Left colon (tissue), 2 donors: ENCODE data around the gene FGGY. TPM values are rescaled to one million over a fixed set of nuclear protein-coding genes. Genes with fewer than 3 reads are reported as not detected.
A peak's percentile ranks its signal among the peaks of the same experiment; 100 is the strongest.
"Not testable (repeated sequence)": the region's sequence is repeated elsewhere in the genome, so short reads cannot be mapped to it uniquely, and the experiment has no call there.

Experiments used
- ATAC-seq: fragments of 200-7000 bp; cut with Tn5 transposase; one replicate; pipeline ENCODE4 v1.9.1; 2020; ENCODE audit warnings: mild to moderate bottlenecking, moderate library complexity
- DNase-seq, 2 donors: peaks; one replicate each; pipeline ENCODE4 v3.0.0-alpha.2; 2020
- intact Hi-C, 2 donors: fragments of 100-400 bp; cut with DNase I in 1 of 2; cut with micrococcal nuclease in 1 of 2; formaldehyde crosslinking; loops; one replicate each; pipeline versions ENCODE4 v1.11.2 to v1.14.0; 2022; cut with DNase I, micrococcal nuclease
- total RNA-seq, 2 donors: library from RNA; stranded (reverse); fragmentation: NEBNext Ultra II Directional; extraction: Animal tissue kit (Norgen Biotek cat#: 25700); gene quantifications; one replicate each; pipeline ENCODE4 v1.2.1, GENCODE V29; 2021
- donor health status: DM: no; HTN: no; CAD: no.
- donor health status: DM: yes; HTN: yes; CAD: no.

Gene FGGY
- total RNA-seq, 2 donors from 2014 or later: 17.3 to 24.1 TPM

GRCh38 chr1:59705466-59706302 lies 408.8 kb downstream of the FGGY start:
- DNase-seq (no peak), ATAC-seq (no peak)
- intact Hi-C loops: no loop called here

DNA sequence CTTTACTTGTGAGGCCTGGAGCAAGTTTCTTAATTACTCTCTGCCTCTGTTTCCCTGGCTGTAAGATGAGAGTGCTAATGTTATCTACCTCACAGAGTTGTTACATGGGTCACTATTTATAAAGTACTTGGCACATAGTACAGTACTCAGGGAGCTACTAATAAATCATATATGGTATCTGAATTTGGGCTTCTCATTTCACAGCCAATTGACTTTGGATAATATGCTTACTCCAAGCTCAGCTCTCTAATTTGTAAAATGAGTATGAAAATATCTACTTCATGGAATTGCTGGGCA lies 409.4 kb downstream of the FGGY start:
- intact Hi-C loops: no loop called here
- DNase-seq (no peak), ATAC-seq (no peak)

GRCh38 chr1:59707178-59707791 lies 410.4 kb downstream of the FGGY start:
- ATAC-seq (no peak), DNase-seq (no peak)

GRCh38 chr1:59709333-59709732 lies 412.4 kb downstream of the FGGY start:
- DNase-seq (no peak), ATAC-seq (no peak)
- intact Hi-C loops: no loop called here

More at GRCh38 chr1:59707178-59707791, 410.4 kb downstream of the FGGY start:
- intact Hi-C loops: no loop called here

- ATAC-seq, DNase-seq, intact Hi-C loops: not testable (repeated sequence)
Observed at GRCh38 chr1:59710920-59711319, 414.0 kb downstream of the FGGY start.

DNA sequence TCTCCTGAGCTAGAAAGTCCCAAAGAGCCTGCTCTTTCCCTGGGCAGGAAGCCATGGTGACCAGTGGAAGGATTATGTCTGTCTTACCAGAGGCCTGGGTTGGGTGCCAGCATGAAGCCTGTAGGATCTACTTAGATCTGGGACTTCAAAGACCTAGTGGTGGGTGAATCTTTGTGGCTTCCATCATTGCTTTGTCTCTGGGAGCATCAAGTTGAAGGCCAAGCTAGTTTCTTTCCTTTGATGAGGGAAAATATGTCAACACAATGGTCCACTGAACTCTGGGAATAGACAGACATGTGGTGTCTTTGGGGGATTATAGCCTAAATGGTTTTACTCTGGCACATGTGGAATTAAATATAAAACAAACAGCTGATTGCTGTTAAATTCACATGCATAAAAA lies 417.3 kb downstream of the FGGY start:
- no peak for ATAC-seq
- intact Hi-C loops: no loop called here
- no peak for DNase-seq

GRCh38 chr1:59714966-59715365 lies 418.1 kb downstream of the FGGY start:
- ATAC-seq: no peak
- intact Hi-C loops: no loop called here
- no peak for DNase-seq

GRCh38 chr1:59716832-59717231 lies 419.9 kb downstream of the FGGY start:
- no peak for ATAC-seq
- intact Hi-C loops: no loop called here
- DNase-seq: no peak

DNA sequence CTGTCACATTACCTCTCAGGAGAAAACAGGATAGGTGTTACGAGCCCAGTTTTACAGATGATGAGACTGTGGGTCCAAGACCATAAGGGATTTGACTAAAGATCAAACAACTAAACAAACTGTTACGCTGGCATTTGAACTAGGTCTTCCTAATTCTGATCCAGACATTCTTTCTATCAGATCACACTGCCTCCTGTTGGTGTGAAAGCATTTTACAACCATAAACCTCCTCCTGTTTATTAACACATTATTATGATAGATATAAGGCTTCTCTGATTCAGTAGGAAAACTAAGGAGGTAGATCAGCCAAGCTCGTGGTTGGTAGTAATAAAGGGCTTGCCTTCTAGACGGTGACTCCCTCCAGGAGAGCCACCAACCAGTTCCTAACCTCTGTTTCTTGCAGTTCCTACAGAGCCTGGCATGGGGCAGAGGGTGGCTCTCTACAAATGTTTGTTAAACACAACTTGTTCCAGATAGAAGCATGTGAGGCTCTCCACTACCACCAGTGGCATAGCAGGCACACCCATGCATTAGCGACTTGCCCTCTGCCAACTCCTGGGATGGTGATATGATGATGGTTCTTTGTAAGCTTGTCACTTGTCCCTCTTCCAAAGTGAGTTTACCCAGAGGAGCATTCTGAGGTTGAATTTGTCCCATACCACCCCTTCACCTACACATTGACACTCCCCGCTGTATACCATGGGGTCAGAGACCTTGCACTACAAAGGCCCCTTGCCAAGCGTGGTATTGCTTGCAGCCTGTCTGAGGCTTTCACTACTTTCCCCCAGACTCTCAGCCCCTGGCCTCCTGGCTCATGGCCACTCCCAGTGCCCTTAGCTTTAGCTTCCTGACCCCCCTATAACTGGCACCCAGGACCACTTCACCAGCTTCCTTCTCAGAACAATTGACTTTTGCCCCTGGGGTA lies 421.4 kb downstream of the FGGY start:
- ATAC-seq: no peak
- no peak for DNase-seq
- intact Hi-C loops: no loop called here

DNA sequence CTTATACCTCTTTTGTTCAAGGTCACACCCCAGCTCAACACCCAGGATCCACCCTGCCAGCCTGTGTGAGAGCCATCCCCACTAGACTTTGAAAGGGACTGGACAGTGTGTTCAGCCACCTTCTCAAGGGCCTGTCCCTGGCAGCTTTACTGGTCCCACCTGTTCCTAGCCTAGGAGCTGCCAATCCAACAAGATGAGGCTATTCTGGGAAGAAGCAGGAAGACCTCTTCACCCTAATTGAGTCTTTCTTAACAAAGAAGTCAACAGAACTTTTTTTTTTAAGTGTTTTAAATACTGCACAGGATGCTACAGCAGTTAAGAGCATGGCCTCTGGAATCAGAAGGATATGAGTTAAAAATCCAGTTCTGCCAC lies 422.1 kb downstream of the FGGY start:
- intact Hi-C loops: no loop called here
- ATAC-seq: no peak

DNA sequence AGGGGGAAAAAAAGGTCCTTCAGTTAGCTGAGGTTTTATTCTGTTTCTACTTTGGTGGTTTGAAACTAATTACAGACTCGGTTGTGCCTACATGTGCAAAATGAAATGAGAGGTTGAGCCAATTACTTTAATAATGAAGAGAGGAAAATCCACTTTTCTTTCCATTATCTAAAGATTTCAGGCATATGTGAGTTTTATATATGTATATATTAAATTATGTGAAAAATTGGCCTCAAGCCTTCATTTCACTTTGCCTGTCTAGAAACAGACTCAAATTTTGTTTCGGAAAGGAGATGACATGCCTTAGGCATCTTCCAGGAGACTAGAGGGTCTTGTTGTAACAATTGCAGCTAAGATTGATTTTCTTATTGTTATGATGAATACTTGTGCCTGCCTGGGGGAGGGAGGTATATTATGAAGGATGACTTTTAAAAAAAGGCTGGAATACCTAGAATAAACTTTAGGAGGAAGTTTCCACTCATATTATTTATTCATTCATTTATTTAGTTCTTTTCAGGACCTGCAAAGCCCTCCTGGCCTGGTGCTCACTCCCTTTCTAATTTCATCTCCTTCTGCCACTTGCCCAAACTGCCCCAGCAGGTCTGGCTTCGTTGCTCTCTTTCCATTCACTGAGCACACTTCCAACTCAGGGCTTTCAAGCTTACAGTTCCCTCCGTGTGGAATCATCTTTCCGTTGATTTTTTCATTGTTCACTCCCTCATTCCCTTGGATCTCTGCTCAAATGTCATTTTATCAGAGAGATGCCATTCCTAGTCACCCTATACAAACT lies 423.6 kb downstream of the FGGY start:
- intact Hi-C loops: no loop called here
- ATAC-seq: no peak
- no peak for DNase-seq

More for the DNA sequence above, 422.1 kb downstream of the FGGY start:
- no peak for DNase-seq

DNA sequence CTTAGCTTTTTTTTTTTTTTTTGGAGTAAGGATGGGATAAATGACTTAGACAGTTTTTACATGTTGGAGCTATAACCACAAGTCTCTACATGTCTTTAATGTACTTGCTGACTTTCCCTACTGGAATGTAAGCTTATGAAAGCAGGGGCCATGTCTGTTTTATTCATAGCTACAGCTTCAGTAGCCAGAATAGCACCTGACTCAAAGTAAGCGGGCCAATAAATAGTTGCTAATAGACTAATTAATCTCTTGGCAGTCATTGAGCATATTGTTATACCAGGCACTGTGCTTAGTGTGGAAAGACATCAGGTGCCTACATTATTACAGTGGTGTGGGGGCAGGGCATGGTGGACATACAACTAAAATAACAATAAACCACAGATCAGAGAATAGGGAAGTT lies 433.4 kb downstream of the FGGY start:
- no peak for DNase-seq
- intact Hi-C loops: no loop called here
- no peak for ATAC-seq

GRCh38 chr1:59730759-59731478 lies 434.0 kb downstream of the FGGY start:
- intact Hi-C loops: no loop called here
- DNase-seq: peak; percentile 66 to 70
- ATAC-seq: peak; percentile 93

DNA sequence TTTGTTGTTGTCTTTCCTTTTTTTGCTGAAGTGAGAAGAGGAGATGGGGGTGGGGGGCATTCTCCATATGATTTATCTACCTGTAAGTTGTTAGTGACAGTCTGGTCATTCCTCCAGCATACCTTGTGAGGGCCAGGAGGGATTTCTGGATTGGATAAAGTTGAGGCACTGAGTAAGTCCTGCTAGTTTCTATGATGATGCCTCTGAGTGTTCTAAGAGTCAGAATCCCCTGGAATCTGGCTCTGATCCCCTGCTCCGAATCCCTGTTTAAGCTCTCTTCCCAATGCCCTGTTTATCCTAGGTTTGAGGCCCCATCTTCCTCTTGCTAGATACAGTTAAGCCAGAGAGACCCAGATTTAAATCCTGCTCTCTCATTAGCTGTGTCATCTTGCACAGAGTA lies 434.7 kb downstream of the FGGY start:
- intact Hi-C loops: no loop called here
- no peak for DNase-seq
- no peak for ATAC-seq

- intact Hi-C loops: no loop called here
- DNase-seq: no peak
- no peak for ATAC-seq
Observed at GRCh38 chr1:59732214-59732955, 435.5 kb downstream of the FGGY start.

- DNase-seq: no peak
- no peak for ATAC-seq
- intact Hi-C loops: no loop called here
Observed at GRCh38 chr1:59733443-59734141, 436.7 kb downstream of the FGGY start.

- intact Hi-C loops, ATAC-seq, DNase-seq: not testable (repeated sequence)
Observed at GRCh38 chr1:59735927-59736326, 439.0 kb downstream of the FGGY start.
